HG02642 (cell line): Measurements from ENCODE around the gene ZBED1.
"Not testable (repeated sequence)": the region's sequence is repeated elsewhere in the genome, so short reads cannot be mapped to it uniquely, and the experiment has no call there.

Source experiments
- ATAC-seq: cut with Tn5 transposase; IDR thresholded peaks from one replicate; pipeline ENCODE4 v1.9.1; 2021; ENCODE audit warnings: mild to moderate bottlenecking; ENCODE audit not compliant: unreplicated experiment, poor library complexity

ZBED1 gene

DNA sequence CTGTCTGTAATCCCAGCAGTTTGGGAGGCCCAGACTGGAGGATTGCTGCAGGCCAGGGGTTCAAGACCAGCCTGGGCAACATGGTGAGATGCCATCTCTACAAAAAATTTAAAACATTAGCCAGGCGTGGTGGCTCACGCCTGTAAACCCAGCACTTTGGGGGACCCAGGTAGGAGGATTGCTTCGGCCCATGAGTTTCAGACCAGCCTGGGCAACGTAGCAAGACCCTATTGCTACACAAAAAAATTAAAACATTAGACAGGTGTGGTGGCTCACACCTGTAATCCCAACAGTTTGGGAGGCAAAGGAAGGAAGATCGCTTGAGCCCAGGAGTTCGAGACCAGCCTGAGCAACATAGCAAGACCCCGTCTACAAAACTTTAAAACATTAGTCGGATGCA lies 1.3 kb downstream of the ZBED1 start:
- ATAC-seq = no peak

DNA sequence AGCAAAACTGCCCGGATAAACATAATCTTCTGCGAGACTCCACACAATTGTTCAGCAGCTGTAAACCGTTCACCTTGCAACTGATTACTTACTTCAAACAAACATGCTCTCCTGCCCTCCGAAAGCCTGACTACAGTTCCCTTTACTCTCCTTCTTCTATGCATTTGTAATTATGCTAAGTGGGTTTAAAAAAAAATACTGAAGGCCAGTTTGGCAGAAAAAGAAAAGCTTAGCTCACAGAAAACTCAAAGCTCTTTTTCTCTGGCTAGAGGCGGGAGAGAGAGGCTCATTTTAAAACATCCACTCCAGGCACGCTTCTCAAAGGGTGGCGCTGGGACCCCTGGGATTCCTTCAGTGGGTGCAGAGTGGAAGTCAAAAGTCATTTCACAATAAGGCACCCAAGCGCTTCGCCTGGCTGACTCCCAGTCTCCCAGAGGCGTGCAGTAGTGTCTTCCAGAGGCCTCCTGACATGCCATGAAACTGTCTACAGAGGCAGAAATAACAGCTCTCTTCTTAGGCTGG lies 1.9 kb downstream of the ZBED1 start:
- no peak for ATAC-seq

DNA sequence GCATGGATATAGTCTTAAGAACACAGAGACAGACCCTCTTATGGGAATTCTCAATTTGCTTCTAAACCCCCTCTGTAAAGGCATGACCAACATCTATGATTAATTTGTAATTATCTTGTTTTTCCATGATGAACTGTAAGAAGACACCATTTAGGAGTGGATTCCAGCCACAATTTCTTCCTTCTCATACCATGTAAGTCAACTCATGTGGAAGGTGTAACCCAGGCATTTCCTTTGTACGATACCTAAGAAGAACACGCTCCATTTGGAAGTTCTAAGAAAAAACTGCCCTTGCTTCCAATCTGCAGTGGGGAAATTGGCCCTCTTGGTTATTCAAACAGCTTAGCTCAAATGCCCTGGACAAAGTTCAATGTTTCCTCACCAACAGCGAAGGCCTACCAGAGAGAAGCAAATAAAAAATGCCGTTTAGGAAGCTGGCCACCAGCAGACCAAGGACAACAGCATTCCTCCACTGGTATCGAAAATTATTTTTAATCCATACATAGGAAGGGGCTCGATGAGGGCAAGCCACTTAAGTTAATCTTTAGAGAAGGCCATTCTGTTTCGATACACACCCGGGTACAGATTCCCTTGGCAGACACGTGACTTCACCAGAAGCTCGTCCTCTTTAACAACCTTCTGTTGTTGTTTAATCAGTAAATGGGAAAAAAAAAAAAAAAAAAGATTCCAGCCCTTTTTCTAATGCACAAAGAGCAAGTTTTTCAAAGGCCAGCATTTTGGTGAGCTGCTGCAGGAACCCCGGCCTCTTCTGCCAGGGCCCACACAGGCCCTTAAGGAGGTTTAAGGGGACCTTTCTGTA lies 2.6 kb downstream of the ZBED1 start:
- no peak for ATAC-seq

DNA sequence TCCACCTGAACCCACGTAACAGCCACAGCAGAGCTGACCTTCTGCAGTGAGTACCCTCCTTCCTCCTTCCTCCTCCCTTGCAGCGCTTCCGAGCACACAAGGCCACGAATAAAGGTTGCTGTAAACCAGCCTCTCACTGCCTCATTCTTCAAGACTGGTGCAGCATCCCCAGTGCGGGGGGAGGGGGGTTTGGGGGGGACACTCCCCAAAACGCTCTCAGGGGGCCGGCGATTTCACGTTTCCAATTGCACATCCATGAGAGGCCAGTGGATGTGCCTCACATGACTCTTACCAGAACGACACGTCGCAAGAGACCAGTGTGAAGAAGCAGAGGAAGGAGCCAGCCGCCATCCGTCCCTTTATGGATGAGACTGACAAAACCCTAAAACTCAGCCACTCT lies 5.2 kb downstream of the ZBED1 start:
- ATAC-seq = no peak

DNA sequence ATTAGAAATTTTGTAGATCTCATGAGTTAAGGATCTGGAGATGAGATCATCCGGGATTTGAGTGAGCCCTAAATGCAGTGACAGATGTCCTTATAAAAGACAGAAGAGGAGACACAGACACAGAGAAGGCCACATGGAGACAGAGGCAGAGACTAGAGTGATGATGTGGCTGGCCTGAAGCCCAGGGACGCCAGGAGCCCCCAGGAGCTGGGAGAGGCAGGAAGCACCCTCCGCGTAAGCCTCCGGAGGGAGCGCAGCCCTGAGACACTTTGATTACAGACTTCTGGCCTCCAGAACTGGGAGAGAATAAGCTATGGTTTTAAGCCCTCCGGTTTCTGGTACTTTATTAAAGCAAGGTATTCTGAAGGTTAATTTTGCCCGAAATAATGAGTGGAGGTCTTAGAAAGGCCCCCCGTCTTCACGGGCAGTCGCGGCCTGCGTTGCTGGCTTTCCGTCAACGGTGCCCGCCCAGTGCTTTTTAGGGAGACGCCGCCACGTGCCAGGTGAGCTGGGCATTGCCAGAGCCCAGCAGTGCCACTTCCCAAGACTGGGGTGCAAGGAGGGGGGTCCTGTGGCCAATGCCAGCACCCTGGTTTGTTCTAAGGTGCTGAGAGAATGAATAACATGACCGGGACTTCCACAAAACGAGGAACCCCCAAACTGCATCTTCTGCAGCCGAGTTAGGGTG lies 8.1 kb downstream of the ZBED1 start:
- no peak for ATAC-seq

DNA sequence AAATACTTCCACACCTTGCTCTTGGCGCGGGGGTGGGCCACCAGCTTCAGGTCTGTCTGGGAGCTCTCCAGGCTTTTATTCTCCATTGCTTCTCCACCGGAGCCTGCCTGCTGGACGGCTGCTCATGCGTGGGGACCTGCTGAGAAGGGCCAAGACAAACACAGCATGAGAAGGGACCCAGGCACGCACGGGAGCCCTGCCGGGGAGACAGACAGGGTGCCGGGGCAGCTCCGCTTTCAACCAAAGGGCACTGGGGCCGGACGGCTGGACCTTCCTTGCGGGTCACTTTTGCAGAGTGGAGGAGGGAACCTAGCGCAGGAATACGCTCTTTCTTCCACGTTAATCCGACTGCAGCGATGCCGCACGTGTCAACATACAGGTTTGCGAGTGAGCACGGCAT lies 10.1 kb downstream of the ZBED1 start:
- ATAC-seq = no peak

DNA sequence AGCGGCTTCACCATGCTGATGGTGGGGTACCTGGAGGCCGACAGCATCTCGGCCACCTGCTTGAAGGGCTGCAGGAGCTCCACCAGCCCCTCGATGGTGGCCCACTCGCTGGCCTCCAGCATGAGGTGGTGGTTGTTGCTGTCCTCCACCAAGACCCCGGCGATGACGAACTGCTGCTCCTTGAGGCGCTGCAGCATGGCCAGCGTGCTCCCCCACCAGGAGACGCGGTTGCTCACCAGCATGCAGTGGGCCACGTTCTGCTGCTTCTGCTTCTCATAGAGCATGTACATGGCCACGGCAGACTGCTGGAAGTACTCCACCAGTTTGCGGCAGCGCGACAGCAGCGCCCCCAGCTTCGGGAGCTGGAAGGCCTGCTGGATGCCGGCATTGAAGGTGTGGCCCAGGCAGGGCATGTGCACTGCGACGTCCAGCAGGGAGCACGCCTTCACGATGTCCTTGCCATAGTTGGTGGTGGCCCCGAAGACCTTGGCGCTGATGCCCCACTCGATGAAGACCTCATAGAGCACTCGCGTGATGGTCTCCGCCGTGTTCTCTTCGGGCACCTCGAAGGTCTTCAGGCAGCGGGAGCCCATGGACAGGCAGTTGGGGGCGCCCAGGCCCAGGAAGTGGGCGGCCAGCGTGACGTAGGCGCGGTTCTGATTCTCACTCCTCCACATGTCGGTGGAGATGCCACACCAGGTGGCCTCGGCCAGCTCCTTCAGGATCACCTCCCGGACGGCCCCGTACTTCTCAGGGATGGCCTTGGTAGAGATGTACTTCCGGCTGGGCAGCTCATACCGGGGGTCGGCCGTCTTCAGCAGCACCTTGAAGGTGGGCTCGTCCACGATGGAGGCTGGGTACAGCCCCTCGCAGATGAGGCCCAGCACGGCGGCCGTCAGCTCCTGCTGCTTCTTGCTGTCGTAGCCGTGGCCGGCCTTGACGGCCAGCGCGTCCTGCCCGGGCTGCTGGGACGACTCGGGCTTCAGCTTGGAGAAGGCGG lies 11.0 kb downstream of the ZBED1 start:
- ATAC-seq = no peak

DNA sequence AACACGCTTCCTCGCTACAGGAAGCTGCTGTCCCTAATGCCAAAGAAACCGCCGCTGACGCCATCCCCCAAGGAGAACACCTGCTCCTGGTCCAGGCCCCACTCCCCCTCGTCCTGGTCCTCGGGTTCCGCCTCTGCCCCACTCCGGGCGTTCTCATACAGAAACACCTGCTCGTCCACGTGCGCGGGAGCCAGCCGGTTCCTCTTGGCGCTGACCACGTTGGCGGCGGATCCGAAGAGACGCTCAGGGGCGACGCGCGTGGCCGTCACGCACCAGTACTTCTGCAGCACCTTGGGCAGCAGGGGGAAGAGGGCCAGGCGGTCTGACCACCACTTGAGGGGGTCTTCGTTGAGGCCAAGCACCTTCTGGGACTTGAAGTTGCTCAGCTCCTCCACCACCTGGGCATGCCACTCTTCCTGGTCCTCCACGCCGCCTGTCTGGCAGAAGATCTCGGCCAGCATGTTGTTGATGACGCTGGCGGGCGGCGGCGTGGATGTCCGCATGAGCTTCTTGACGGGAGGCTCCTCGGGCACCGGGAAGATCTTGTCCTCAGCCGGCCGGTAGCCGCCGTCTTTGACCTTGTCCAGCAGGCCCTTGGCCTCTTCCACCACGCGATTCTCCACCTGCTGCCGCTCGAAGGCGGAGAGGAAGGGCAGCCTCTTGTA lies 12.0 kb downstream of the ZBED1 start:
- no peak for ATAC-seq

DNA sequence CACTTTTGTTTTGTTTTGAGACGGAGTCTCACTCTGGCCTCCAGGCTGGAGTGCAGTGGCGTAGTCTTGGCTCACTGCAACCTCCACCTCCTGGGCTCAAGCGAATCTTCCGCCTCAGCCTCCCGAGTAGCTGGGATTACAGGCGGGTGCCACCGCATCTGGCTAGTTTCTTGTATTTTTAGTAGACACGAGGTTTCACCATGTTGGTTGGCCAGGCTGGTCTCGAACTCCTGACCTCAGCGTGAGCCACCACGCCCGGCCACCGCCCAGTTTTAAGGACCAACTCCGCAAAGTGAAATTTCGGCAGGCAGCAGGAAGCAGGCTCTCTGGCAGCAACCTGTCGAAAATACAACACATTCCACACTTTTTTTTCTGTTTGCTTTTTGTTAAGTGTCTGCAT lies 13.4 kb downstream of the ZBED1 start:
- ATAC-seq = no peak

DNA sequence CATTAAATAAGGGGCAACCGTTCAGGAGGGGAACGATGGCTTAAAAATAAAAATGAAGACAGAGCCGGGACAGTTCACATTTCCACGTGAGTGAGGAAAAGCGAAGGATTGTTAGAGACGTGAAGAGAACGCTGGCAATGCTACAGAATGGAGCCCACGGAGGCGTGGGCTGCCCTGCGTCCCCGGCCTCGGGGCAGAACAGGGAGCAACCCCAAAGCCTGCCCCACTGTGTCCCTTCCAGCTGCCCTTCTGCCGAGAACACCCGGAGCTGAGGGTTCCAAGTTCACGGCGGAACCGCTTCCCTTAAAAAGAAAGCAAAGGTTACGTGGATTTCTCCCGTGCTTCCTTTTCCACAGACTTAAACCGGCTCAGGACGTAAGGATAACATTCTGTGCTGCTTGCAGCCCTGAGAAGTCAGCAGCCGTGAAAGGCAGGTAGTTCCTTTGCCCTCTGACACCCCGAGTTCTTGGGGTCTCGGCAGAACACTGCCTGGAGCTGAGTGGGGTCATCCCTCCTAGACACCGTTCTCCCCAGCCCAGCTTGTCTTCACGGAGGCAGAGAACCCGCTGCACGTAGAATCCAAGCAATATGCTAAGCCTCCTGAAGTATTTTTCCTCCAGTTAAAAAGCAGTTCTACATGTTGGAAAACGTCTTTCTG lies 14.2 kb downstream of the ZBED1 start:
- no peak for ATAC-seq

DNA sequence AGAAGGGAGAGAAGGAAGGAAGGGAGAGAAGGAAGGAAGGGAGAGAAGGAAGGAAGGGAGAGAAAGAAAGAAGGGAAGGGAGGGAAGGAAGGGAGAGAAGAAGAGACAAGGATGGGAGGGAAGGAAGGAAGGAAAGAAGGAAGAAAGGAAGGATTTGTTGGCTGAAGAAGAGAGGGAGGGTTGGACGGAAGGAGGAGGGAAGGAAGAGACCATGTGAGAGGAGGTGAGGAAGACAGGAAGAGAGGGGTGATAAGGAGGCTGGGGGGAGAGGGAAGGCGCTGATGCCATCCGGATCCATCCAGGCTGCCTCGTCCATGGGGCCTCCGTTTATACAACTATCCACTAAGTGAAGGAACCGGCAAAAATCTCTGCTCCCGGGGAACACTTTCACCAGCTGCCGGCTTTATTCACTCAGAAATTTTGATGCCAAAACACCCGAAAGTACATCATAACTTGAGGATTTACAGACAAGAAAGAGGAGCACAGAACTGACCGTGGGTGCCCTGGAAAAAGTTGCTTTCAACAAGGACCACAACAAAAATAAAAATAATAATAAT lies 14.9 kb downstream of the ZBED1 start:
- ATAC-seq = no peak

DNA sequence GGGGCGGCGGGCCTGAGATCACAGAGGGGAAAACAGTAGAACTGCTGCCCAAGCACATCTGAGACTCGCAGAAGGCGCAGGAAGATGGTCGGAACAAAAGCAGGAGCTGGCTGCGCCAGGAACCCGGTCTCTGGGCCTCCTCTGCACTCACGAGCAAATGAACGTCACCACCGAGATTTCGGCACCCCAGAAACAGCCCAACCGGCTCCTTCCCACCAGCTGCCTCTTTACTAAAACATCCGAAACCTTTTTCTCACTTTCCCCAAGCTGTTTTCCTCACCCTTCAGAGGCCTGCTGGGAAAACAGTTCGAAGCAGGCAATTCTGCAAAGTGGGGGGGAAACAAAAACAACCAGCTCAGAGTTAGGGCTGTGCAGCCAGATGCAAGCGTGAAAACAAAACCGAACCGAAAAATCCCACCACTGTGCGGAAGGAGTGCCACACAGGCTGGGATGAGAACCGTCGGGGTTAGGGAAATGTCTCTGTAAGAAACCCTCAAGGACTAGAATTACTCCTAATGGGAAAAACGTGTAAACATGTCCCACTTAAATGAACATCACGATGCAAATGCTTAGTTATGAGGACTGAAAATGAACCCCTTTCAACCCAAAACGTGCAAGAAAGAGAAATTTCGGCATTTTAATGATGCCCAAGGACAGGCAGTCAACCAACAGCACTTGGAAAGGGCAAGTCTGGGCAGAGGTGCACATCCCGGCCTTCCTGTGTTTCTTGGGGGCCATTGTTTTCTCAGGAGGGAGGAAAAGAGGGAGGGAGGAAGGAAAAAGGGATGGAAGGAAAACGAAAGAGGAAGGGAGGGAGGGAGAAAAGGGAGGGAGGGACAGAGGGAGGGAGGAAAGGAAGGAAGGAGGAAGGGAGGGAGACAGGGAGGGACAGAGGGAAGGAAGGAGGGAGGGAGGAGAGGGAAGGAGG lies 15.8 kb downstream of the ZBED1 start:
- no peak for ATAC-seq

DNA sequence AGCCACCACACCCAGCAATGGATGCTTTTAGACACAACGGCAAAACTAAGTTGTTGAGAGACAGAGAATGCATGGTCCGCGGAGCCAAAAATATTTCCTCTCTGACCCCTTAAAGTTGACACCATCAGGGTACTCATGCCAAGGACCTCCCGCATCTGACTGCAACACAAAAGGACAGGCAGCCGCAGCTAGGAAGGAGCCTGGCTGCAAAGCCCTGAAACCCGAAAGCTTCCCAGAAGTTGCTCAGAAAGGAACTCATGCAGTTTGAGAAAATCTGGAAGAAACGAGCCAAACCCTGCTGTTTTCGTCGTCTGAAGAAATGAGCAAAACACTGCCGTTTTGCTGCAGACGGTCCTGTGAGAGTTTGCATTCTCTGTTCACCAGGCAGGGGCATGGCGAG lies 16.5 kb downstream of the ZBED1 start:
- no peak for ATAC-seq

DNA sequence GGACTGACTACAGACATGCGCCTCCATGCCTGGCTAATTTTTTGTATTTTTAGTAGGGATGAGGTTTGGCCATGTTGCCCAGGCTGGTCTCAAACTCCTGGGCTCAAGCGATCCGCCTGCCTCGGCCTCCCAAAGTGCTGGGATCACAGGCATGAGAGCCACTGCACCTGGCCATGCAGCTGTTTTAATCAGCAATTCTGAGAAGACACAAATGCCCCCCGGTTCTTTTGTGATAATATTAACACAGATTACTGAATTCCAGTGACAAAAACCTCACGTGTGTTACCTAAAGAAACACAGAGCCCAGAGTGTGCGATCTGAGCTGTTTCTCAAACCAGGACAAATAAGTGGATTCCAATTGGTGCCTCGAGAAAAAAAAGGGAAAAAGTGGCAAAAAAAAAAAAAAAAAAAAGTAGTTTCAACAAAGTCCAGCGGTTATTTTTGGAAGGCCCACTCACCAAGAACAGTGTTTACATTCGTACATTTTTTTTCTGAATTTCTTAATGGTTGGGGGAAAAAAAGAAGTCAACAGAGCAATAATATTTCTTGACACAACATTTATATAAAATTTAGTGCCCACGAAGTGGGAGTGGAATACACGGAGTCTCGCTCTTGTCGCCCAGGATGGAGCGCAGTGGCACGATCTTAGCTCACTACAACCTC lies 17.2 kb downstream of the ZBED1 start:
- ATAC-seq = no peak

DNA sequence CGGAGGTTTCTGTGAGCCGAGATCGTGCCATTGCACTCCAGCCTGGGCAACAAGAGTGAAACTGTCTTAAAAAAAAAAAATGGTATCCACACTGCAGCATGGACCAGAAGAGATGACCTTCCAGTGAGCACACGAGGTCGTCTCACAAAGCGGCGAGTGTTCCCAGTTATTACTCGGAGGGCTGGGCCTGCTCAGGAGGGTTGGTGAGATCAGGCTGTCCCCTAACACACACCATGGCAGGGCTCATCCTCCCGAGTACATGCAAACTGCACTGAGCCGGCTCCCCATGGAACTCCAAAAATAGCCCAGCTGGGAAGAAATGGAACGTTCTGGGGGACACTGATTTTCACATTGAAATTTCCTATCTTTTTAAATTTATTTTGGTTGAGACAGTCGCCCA lies 19.2 kb downstream of the ZBED1 start:
- not testable (repeated sequence) for ATAC-seq

DNA sequence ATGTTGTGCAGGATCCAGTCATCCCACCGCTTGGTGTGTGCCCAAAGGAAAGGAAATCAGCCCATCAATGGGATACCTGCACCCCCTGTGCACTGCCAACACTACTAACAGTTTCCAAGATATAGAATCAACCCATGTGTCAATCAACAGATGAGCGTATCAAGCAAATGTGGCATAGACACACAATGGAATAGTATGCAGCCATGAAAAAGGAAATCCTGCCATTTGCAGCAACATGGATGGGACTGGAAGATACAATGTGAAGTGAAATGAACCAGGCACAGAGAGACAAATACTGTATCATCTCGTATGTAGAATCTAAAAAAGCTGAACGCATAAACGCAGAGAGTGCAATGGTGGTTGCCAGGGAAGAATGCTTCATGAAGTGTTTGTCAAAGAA lies 20.8 kb downstream of the ZBED1 start:
- ATAC-seq = not testable (repeated sequence)

DNA sequence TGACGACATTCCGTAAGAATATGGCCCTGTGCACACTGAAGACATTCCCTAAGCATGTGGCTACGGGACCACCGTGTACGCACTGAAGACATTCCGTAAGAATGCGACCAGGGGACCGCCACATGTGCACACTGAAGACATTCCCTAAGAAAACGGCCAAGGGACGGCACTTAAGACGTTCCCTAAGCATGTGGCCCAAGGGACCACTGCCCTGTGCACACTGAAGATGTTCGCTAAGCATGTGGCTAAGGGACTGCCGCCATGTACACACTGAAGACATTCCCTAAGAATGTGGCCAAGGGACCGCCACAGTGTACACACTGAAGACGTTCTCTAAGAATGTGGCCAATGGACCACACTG lies 21.4 kb downstream of the ZBED1 start:
- no peak for ATAC-seq
